Brain microvascular endothelial cell (primary cell): ENCODE data around the gene C6orf52.
"Not testable (repeated sequence)": the region's sequence is repeated elsewhere in the genome, so short reads cannot be mapped to it uniquely, and the experiment has no call there.

Experiments used
- DNase-seq: peaks from one replicate; pipeline ENCODE4 v3.0.0-alpha.2; 2020
- H3K27ac ChIP-seq: fragments of 250-450 bp; sonication (Bioruptor Pico); 2 replicates; pipeline ENCODE4 v1.5.1; 2020; ENCODE audit warnings: mild to moderate bottlenecking, moderate library complexity
- H3K27me3 ChIP-seq: fragments of 250-450 bp; sonication (Bioruptor Pico); replicated peaks from 2 replicates; pipeline ENCODE4 v1.5.1; 2020; ENCODE audit warnings: mild to moderate bottlenecking
- H3K36me3 ChIP-seq: fragments of 250-450 bp; sonication (Bioruptor Pico); replicated peaks from 2 replicates; pipeline ENCODE4 v1.5.1; 2020; ENCODE audit warnings: mild to moderate bottlenecking
- H3K4me3 ChIP-seq: 2 replicates; pipeline ENCODE4 v1.5.1; 2011; ENCODE audit warnings: low read depth, mild to moderate bottlenecking, control low read depth, low read length, moderate library complexity
- in situ Hi-C: cut with HindIII; loops from 2 replicates; pipeline ENCODE4 v1.10.0; 2017; ENCODE audit warnings: low sequenced_read_pairs, low pct_ligation_motif_present
- TF ChIP-seq, protein P1 (sequence below): IDR thresholded peaks from 2 replicates; pipeline ENCODE4 v1.5.1; 2011; ENCODE audit warnings: low read depth, mild to moderate bottlenecking, moderate library complexity, low read length, control low read depth, inconsistent platforms; ENCODE audit errors: missing control alignments

The C6orf52 gene

DNA sequence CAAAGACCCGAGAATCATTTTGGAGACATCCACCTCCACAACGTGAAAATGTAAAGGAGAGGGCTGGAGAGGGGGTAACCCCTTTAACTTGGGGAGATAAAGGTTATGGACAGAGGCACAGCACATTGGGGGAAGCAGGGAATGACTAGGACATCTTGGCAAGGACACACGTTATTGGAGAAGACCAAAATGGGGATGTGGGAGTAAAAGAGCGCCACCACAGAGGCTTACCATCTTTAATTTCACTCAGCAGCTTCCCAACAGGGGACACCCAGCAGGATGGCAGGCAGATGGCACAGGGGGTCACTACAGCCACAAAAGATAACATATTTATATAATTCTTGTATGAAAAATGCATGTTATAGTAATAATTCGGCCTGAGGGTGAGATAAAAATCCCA lies 9.8 kb downstream of the C6orf52 start:
- DNase-seq, result no peak
- in situ Hi-C loops, result no loop called here
- H3K27me3 ChIP-seq, result no peaks in the 10 kb centered on the region
- H3K27ac ChIP-seq, result no peak overlapping the region
- TF ChIP-seq, protein P1, sequence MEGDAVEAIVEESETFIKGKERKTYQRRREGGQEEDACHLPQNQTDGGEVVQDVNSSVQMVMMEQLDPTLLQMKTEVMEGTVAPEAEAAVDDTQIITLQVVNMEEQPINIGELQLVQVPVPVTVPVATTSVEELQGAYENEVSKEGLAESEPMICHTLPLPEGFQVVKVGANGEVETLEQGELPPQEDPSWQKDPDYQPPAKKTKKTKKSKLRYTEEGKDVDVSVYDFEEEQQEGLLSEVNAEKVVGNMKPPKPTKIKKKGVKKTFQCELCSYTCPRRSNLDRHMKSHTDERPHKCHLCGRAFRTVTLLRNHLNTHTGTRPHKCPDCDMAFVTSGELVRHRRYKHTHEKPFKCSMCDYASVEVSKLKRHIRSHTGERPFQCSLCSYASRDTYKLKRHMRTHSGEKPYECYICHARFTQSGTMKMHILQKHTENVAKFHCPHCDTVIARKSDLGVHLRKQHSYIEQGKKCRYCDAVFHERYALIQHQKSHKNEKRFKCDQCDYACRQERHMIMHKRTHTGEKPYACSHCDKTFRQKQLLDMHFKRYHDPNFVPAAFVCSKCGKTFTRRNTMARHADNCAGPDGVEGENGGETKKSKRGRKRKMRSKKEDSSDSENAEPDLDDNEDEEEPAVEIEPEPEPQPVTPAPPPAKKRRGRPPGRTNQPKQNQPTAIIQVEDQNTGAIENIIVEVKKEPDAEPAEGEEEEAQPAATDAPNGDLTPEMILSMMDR, result no peak
- no peak overlapping the region for H3K4me3 ChIP-seq
- no peaks in the 10 kb centered on the region for H3K36me3 ChIP-seq

DNA sequence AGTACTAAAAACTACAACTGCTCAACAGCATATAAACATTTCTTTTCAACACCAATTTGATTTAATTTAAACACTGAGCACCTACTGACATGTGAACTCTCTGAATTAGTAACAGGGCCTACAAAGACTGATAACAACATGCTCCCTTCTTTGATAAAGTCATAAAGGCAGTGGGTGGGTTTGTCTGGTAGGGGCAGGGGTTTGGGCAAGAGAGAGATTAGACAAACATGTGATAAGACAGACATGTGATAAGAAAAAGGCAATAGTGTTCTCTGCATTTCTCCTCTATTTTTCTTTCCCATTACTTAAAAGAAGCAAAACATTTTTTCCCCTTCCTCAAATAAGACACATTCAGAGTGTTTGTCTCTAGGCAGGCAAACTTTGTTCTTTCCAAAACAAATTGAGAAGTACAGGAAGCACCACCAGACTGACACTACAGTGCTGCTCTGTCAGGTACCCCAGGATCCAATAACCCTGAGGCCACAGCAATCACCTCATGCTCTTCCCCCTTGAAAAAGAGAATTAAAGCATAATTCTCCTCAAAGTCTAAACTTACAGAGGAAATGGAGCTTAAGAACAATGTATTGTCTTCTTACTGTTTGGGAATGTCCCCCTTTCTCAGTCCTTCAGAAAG lies 11.9 kb downstream of the C6orf52 start:
- Histone ChIP-seq H3K4me3 (no peak overlapping the region), H3K27me3 (no peaks in the 10 kb centered on the region), H3K27ac (no peak overlapping the region), H3K36me3 (no peaks in the 10 kb centered on the region)
- in situ Hi-C loops, result no loop called here
- no peak for DNase-seq
- TF ChIP-seq, protein P1, result no peak

DNA sequence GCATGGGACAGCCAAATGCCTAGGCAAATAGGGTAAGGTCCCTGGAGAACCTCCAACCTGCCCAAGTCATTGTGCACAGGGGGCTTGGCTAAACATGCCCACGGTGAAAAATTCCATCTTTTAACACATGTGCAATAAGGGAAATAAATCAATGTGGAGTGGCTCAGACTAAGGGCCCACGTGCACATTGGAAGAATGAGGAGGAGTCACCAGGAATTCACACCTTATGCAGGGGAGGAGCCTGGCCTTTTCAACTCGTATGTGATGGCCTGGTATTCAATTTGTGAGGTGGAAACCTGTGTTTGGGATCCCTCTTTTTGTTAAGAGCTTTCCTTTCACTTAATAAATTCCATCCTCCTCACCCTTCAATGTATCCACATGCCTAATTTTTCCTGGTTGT lies 12.6 kb downstream of the C6orf52 start:
- Histone ChIP-seq H3K27me3 (no peaks in the 10 kb centered on the region), H3K36me3 (no peaks in the 10 kb centered on the region), H3K27ac (no peak overlapping the region), H3K4me3 (no peak overlapping the region)
- in situ Hi-C loops, result no loop called here
- DNase-seq, result no peak
- TF ChIP-seq, protein P1, result no peak

DNA sequence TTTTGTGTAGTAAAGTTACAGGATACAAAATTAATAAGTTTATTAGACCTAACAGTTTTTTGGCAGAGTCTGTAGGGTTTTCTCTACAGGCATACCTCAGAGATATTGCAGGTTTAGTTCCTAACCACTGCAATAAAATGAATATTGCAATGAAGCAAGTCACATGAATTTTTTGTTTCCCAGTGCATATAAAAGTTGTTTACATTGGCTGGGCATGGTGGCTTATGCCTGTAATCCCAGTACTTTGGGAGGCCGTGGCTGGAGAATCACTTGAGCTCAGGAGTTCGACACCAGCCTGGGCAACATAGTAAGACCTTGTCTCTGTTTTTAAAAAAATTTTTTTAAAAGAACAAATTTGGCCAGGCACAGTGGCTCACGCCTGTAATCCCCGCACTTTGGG lies 16.0 kb downstream of the C6orf52 start:
- H3K27ac ChIP-seq, result no peak overlapping the region
- in situ Hi-C loops, result no loop called here
- TF ChIP-seq, protein P1, result no peak
- no peak overlapping the region for H3K4me3 ChIP-seq
- no peaks in the 10 kb centered on the region for H3K36me3 ChIP-seq
- H3K27me3 ChIP-seq, result no peaks in the 10 kb centered on the region
- DNase-seq, result no peak

DNA sequence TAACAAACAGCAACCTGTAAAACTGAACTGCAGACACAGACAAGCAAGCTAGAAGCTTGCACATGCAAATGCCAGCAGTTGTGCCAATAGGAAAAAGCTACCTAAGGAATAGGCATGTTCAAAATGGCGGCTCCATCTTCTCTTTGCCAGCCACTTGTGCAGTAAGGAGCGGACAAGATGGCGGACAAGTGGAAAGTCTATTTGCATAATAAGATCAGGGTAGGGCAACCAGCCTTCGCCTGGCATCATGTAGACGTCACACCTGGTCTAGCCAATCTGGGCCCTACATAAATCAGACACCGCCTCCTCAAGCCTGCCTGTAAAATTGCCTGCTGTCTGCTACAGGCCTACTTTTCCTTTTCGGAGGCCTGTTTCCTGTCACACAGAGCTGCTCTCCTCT lies 18.0 kb downstream of the C6orf52 start:
- no peak overlapping the region for H3K27ac ChIP-seq
- TF ChIP-seq, protein P1, result no peak
- H3K36me3 ChIP-seq, result no peaks in the 10 kb centered on the region
- in situ Hi-C loops, result no loop called here
- no peak overlapping the region for H3K4me3 ChIP-seq
- no peak for DNase-seq
- no peaks in the 10 kb centered on the region for H3K27me3 ChIP-seq

DNA sequence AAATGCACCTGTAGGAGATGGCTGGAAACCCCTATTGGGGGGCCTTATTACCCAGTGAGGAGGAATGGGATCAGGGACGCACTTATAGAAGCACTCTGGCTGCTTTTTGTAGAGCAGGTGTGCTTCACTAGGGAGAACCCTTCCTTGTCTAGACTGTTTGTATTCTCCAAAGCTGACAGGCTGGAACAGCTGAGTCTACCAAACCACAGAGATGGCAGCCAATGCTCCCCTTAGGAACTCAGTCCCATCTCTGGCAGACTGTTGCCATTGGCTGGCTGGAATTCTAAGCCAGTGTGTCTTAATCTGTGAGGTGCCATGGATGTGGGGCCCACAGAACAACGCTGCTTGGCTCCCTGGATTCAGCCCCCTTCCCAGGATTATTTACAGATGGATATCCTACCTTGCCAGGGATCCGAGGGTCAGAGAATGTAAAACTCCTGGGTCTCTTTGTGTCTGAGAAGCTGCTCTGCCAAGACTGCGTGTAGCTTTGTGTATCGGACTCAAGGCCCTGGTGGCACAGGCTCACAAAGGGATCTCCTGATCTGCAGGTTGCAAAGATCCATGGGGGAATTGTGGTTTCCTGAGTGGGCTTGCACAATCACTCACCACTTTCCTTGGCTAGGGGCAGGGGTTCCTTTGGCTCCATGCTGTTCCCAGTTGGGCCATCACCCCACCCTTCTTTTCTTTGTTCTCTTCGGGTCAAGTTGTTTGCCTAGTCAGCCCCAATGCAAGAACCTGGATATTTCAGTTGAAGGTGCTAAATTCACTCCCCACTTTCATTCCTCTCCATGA lies 26.1 kb downstream of the C6orf52 start:
- Histone ChIP-seq H3K27me3 (no peaks in the 10 kb centered on the region), H3K36me3 (no peaks in the 10 kb centered on the region), H3K27ac (no peak overlapping the region), H3K4me3 (no peak overlapping the region)
- in situ Hi-C loops, result no loop called here
- TF ChIP-seq, protein P1, result no peak
- DNase-seq, result no peak

DNA sequence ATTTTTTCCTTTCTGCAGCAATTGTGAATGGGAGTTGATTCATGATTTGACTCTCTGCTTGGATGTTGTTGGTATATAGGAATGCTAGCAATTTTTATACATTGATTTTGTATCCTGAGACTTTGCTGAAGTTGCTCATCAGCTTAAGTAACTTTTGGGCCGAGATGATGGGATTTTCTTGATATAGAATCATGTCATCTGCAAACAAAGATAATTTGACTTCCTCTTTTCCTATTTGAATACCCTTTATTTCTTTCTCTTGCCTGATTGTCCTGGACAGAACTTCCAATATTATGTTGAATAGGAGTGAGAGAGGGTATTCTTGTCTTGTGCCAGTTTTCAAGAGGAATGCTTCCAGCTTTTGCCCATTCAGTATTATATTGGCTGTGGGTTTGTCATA lies 28.8 kb downstream of the C6orf52 start:
- H3K27me3 ChIP-seq, H3K27ac ChIP-seq, in situ Hi-C loops, DNase-seq, H3K4me3 ChIP-seq, H3K36me3 ChIP-seq: not testable (repeated sequence)
